ENCODE measurements around the gene FRAT1.

DNA sequence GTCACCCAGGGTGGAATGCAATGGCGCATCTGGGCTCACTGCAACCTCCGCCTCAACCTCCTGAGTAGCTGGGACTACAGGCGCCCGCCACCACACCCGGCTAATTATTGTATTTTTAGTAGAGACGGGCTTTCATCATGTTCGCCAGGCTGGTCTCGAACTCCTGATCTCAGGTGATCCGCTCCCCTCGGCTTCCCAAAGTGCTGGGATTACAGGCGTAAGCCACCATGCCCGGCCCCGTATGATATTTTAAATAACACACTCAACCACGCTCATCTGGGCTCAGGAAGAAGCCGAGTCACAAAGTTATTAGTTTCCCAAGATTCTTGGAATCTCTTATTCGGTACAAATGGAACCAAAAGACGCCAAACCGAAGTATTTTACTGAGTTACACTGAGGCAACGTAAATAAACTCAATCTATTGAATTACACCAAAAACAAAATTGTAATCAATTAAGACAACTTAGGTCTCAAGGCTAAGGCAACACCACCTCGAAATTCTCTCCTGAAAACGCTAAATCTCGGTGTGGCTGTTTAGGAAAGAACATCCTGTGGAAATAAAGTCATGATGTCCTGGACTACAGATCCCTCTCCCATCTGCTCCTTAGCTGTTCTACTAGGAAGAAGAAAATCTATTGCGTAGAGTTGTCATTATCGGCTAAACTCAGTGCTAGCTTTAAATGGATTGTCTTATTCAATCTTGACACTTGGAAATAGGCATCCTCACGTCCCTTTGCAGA is 27.5 kb upstream of the FRAT1 start:
- TF ChIP-seq, protein P1, sequence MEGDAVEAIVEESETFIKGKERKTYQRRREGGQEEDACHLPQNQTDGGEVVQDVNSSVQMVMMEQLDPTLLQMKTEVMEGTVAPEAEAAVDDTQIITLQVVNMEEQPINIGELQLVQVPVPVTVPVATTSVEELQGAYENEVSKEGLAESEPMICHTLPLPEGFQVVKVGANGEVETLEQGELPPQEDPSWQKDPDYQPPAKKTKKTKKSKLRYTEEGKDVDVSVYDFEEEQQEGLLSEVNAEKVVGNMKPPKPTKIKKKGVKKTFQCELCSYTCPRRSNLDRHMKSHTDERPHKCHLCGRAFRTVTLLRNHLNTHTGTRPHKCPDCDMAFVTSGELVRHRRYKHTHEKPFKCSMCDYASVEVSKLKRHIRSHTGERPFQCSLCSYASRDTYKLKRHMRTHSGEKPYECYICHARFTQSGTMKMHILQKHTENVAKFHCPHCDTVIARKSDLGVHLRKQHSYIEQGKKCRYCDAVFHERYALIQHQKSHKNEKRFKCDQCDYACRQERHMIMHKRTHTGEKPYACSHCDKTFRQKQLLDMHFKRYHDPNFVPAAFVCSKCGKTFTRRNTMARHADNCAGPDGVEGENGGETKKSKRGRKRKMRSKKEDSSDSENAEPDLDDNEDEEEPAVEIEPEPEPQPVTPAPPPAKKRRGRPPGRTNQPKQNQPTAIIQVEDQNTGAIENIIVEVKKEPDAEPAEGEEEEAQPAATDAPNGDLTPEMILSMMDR (IDR thresholded peaks at IDR 0.05; ENCODE audit: low read depth, low read length) = no peak
- no peak for TF ChIP-seq EZH2phosphoT487 (IDR thresholded peaks at IDR 0.05; ENCODE audit: low read depth)

All from OCI-LY3 (cell line).